H1 (cell line): ENCODE measurements around the gene RPS15. TPM values are rescaled to one million over a fixed set of nuclear protein-coding genes. Genes with fewer than 3 reads are reported as not detected.

Experiments
- polyA plus RNA-seq, 7 experiments: library from polyadenylated mRNA; depleted of rRNA in 3 of 7; stranded (reverse) in 5 of 7; unstranded in 2 of 7; fragments of >200 nt in 5 of 7; fragments of 200-250 nt in 2 of 7; gene quantifications; 1 replicate in 5 of 7; 2 replicates in 1 of 7; 4 replicates in 1 of 7; pipeline versions ENCODE4 v1.2.1 to v1.2.3, GENCODE V29; 2011 to 2013; ENCODE audit warnings: missing spikeins in 2 of 7, mixed read lengths in 2 of 7
- total RNA-seq: library from RNA; stranded (reverse); fragmentation: NEBNext Ultra II Directional; extraction: Animal tissue kit (Norgen Biotek cat#: 25700); gene quantifications from 2 replicates; pipeline ENCODE4 v1.2.1, GENCODE V29; 2021

The RPS15 gene
- total and polyA plus RNA-seq, 2 of the 8 experiments (the other 6 are each of a cell fraction or from before 2014, with no cell fraction given) = 1,562 to 3,890 TPM

Other genes starting within 250 kb of the RPS15 start
- 70.7 and 75.2 TPM in 2 replicates for gene STK11, start 232.6 kb upstream of the RPS15 start, total RNA-seq
- gene STK11, start 232.6 kb upstream of the RPS15 start, polyA plus RNA-seq (2011; rRNA removed) = 45.3 and 71.0 TPM in 2 replicates
- 14.7 and 18.0 TPM in 2 replicates for gene CBARP, start 200.4 kb upstream of the RPS15 start, total RNA-seq
- 4.9 and 11.6 TPM in 2 replicates for gene CBARP, start 200.4 kb upstream of the RPS15 start, polyA plus RNA-seq (2011; rRNA removed)
- 174 and 182 TPM in 2 replicates for gene ATP5F1D, start 196.6 kb upstream of the RPS15 start, total RNA-seq
- gene ATP5F1D, start 196.6 kb upstream of the RPS15 start, polyA plus RNA-seq (2011; rRNA removed) = 249 and 338 TPM in 2 replicates
- gene MIDN, start 189.8 kb upstream of the RPS15 start, total RNA-seq = 159 and 166 TPM in 2 replicates
- gene MIDN, start 189.8 kb upstream of the RPS15 start, polyA plus RNA-seq (2011; rRNA removed) = 39.8 and 86.0 TPM in 2 replicates
- 175 TPM in 2 replicates for gene CIRBP, start 169.1 kb upstream of the RPS15 start, total RNA-seq
- 199 and 331 TPM in 2 replicates for gene CIRBP, start 169.1 kb upstream of the RPS15 start, polyA plus RNA-seq (2011; rRNA removed)
- 44.5 and 54.6 TPM in 2 replicates for gene FAM174C, start 162.9 kb upstream of the RPS15 start, total RNA-seq
- 125 and 159 TPM in 2 replicates for gene FAM174C, start 162.9 kb upstream of the RPS15 start, polyA plus RNA-seq (2011; rRNA removed)
- gene EFNA2, start 152.5 kb upstream of the RPS15 start, total RNA-seq = 7.0 and 10.3 TPM in 2 replicates
- gene EFNA2, start 152.5 kb upstream of the RPS15 start, polyA plus RNA-seq (2011; rRNA removed) = 4.0 and 10.1 TPM in 2 replicates
- 78.1 and 92.7 TPM in 2 replicates for gene NDUFS7, start 54.5 kb upstream of the RPS15 start, total RNA-seq
- 309 and 372 TPM in 2 replicates for gene NDUFS7, start 54.5 kb upstream of the RPS15 start, polyA plus RNA-seq (2011; rRNA removed)
- 17.2 TPM in 2 replicates for gene GAMT, start 36.9 kb upstream of the RPS15 start, total RNA-seq
- 35.6 and 45.3 TPM in 2 replicates for gene GAMT, start 36.9 kb upstream of the RPS15 start, polyA plus RNA-seq (2011; rRNA removed)
- gene DAZAP1, start 30.8 kb upstream of the RPS15 start, total RNA-seq = 341 and 343 TPM in 2 replicates
- gene DAZAP1, start 30.8 kb upstream of the RPS15 start, polyA plus RNA-seq (2011; rRNA removed) = 79.6 and 139 TPM in 2 replicates
- gene APC2, start 11.7 kb downstream of the RPS15 start, total RNA-seq = 3.7 and 4.1 TPM in 2 replicates
- 1.3 and 3.3 TPM in 2 replicates for gene APC2, start 11.7 kb downstream of the RPS15 start, polyA plus RNA-seq (2011; rRNA removed)
- 41.3 and 41.4 TPM in 2 replicates for gene C19orf25, start 40.8 kb downstream of the RPS15 start, total RNA-seq
- 67.4 and 92.2 TPM in 2 replicates for gene C19orf25, start 40.8 kb downstream of the RPS15 start, polyA plus RNA-seq (2011; rRNA removed)
- 9.7 and 9.8 TPM in 2 replicates for gene PCSK4, start 52.0 kb downstream of the RPS15 start, total RNA-seq
- 10.7 and 18.3 TPM in 2 replicates for gene PCSK4, start 52.0 kb downstream of the RPS15 start, polyA plus RNA-seq (2011; rRNA removed)
- gene REEP6, start 52.8 kb downstream of the RPS15 start, total RNA-seq = 12.6 and 13.4 TPM in 2 replicates
- 20.7 and 31.4 TPM in 2 replicates for gene REEP6, start 52.8 kb downstream of the RPS15 start, polyA plus RNA-seq (2011; rRNA removed)
- 0.99 and 1.4 TPM in 2 replicates for gene ADAMTSL5, start 74.6 kb downstream of the RPS15 start, total RNA-seq
- gene ADAMTSL5, start 74.6 kb downstream of the RPS15 start, polyA plus RNA-seq (2011; rRNA removed) = 0.82 and 2.6 TPM in 2 replicates
- 0.43 and 1.2 TPM in 2 replicates for gene PLK5, start 85.7 kb downstream of the RPS15 start, total RNA-seq
- 0.45 and 0.82 TPM in 2 replicates for gene PLK5, start 85.7 kb downstream of the RPS15 start, polyA plus RNA-seq (2011; rRNA removed)
- gene MEX3D, start 129.9 kb downstream of the RPS15 start, total RNA-seq = 78.8 and 83.4 TPM in 2 replicates
- 20.8 and 32.1 TPM in 2 replicates for gene MEX3D, start 129.9 kb downstream of the RPS15 start, polyA plus RNA-seq (2011; rRNA removed)
- gene MBD3, start 154.5 kb downstream of the RPS15 start, total RNA-seq = 110 and 115 TPM in 2 replicates
- 88.2 and 113 TPM in 2 replicates for gene MBD3, start 154.5 kb downstream of the RPS15 start, polyA plus RNA-seq (2011; rRNA removed)
- 162 and 179 TPM in 2 replicates for gene UQCR11, start 167.1 kb downstream of the RPS15 start, total RNA-seq
- gene UQCR11, start 167.1 kb downstream of the RPS15 start, polyA plus RNA-seq (2011; rRNA removed) = 171 and 209 TPM in 2 replicates
- 340 and 348 TPM in 2 replicates for gene TCF3, start 214.2 kb downstream of the RPS15 start, total RNA-seq
- 241 and 471 TPM in 2 replicates for gene TCF3, start 214.2 kb downstream of the RPS15 start, polyA plus RNA-seq (2011; rRNA removed)